ENCODE data around the gene ATP5F1B.

ATP5F1B gene

DNA sequence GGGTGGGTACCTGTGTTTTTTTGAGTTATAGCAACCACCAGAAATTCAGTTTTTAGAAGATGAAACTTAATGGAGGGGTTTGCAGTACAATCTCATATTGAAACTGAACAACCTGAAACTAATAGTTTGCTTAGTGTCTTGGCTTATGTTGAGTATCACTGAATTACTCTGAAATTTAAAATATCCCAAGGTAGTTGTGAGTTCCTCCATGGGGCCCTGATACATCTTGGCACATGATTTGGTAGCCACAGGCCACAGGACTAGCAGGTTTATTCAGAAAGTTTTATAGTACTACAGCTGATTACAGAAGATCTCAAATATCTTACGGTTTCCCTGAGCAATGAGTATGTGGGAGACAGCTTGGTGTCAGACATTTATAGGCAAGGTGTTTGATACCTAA is 31.9 kb upstream of the ATP5F1B start:
- TF ChIP-seq REST (IDR thresholded peaks at IDR 0.05; ENCODE audit: insufficient read depth in 1 of 2, low read depth in 2 of 2, low read length in 2 of 2) (no peak), TAF1 (IDR thresholded peaks at IDR 0.05; ENCODE audit: borderline replicate concordance, insufficient read depth, low read length) (no peak), SIN3A (IDR thresholded peaks at IDR 0.05; ENCODE audit: borderline replicate concordance, insufficient read depth, low read length) (no peak), FOXP2 (optimal IDR thresholded peaks at IDR 0.05; ENCODE audit: borderline replicate concordance, extremely low read depth, extremely low read length, insufficient read depth) (no peak)

DNA sequence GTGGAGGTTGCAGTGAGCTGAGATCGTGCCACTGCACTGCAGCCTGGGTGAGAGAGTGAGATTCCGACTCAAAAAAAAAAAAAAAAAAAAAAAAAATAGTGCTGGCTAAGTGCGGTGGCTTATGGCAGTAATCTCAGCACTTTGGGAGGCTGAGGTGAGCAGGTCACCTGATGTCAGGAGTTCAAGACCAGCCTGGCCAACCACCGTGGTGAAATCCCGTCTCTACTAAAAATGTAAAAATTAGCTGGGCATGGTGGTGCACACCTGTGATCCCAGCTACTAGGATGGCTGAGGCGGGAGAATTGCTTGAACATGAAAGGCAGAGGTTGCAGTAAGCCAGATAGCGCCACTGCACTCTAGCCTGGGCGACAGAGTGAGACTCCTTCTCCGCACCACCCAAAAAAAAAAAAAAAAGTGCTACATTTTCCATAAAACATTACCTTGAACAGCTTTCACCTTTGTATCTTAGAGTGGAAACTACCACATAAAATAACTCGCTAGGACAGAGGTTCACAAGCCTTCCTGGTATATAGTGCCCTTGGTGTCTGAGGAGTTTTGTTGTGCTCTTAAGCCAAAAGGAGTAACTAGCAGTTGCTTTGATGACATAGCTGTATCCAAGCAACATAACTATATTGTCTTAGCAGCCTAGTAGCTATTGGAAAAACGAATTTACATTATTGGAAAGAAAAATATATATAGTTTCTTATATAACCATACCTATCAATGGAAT is 31.2 kb upstream of the ATP5F1B start:
- TF ChIP-seq SIN3A (IDR thresholded peaks at IDR 0.05; ENCODE audit: borderline replicate concordance, insufficient read depth, low read length) (no peak), POLR2AphosphoS5 (IDR thresholded peaks at IDR 0.05; ENCODE audit: low read depth, low read length) (peak; percentile 17; the same call in 1 of the 2 replicates), TAF1 (IDR thresholded peaks at IDR 0.05; ENCODE audit: borderline replicate concordance, insufficient read depth, low read length) (no peak)

DNA sequence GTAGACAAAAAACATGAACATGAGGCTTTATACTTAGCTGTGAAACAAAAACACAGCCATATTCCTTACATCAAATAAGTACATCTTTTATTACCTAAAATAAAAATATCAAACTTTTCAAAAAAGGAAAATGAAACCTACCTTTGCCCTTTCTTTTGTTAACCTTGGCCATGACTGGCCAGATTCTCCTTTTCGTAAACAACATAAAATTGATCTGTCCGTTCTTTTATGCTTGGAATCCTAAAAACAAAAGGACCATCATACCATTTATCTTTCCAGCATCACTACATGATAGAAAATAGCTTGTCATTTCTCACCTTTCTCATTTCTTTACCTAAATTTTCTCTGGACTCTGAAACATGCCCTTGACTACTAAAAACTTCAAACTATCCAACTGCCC is 25.8 kb upstream of the ATP5F1B start:
- TF ChIP-seq FOXP2 (optimal IDR thresholded peaks at IDR 0.05; ENCODE audit: borderline replicate concordance, extremely low read depth, extremely low read length, insufficient read depth): no peak
- TF ChIP-seq POLR2AphosphoS5 (IDR thresholded peaks at IDR 0.05; ENCODE audit: low read depth, low read length): no peak
- no peak for TF ChIP-seq REST (IDR thresholded peaks at IDR 0.05; ENCODE audit: insufficient read depth in 1 of 2, low read depth in 2 of 2, low read length in 2 of 2)
- no peak for TF ChIP-seq SIN3A (IDR thresholded peaks at IDR 0.05; ENCODE audit: borderline replicate concordance, insufficient read depth, low read length)
- TF ChIP-seq TAF1 (IDR thresholded peaks at IDR 0.05; ENCODE audit: borderline replicate concordance, insufficient read depth, low read length): no peak

- no peak for TF ChIP-seq POLR2AphosphoS5 (IDR thresholded peaks at IDR 0.05; ENCODE audit: low read depth, low read length)
These were observed 25.1 kb upstream of the ATP5F1B start for GRCh38 chr12:56670836-56671235.

GRCh38 chr12:56668197-56668457 is 22.3 kb upstream of the ATP5F1B start:
- TF ChIP-seq SIN3A (IDR thresholded peaks at IDR 0.05; ENCODE audit: borderline replicate concordance, insufficient read depth, low read length): no peak
- TF ChIP-seq TAF1 (IDR thresholded peaks at IDR 0.05; ENCODE audit: borderline replicate concordance, insufficient read depth, low read length): no peak
- TF ChIP-seq POLR2AphosphoS5 (IDR thresholded peaks at IDR 0.05; ENCODE audit: low read depth, low read length): no peak
- TF ChIP-seq REST (IDR thresholded peaks at IDR 0.05; ENCODE audit: insufficient read depth in 1 of 2, low read depth in 2 of 2, low read length in 2 of 2): no peak
- TF ChIP-seq FOXP2 (optimal IDR thresholded peaks at IDR 0.05; ENCODE audit: borderline replicate concordance, extremely low read depth, extremely low read length, insufficient read depth): no peak

DNA sequence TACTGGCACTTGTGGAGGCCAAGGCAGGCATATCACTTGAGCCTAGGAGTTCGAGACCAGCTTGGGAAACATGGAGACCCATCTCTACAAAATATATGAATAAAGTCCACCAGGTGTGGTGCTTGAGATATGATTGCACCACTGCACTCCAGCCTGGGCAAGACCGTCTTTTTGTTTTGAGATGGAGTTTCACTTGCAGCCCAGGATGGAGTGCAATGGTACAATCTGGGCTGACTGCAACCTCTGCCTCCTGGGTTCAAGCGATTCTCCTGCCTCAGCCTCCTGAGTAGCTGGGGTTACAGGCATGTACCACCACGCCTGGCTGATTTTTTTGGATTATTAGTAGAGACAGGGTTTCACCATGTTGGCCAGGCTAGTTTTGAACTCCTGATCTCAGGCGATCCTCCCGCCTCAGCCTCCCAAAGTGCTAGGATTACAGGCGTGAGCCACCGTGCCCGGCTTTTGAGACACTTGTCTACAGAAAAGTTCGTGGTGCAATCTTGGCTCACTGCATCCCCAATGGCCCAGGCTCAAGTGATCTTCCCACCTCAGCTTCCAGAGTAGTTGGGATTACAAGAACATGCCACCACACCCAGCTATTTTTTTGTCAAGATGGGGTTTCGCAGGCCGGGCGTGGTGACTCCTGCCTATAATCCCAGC is 16.3 kb upstream of the ATP5F1B start:
- TF ChIP-seq FOXP2 (optimal IDR thresholded peaks at IDR 0.05; ENCODE audit: borderline replicate concordance, extremely low read depth, extremely low read length, insufficient read depth) (no peak), SIN3A (IDR thresholded peaks at IDR 0.05; ENCODE audit: borderline replicate concordance, insufficient read depth, low read length) (no peak), POLR2AphosphoS5 (IDR thresholded peaks at IDR 0.05; ENCODE audit: low read depth, low read length) (peak; percentile 70), REST (IDR thresholded peaks at IDR 0.05; ENCODE audit: insufficient read depth in 1 of 2, low read depth in 2 of 2, low read length in 2 of 2) (no peak), TAF1 (IDR thresholded peaks at IDR 0.05; ENCODE audit: borderline replicate concordance, insufficient read depth, low read length) (no peak)
